Activated CD8-positive, alpha-beta T cell treated with anti-CD3 and anti-CD28 coated beads, Interleukin-2, amount 10 ng/mL, durations not matched to agents 7 days and 5 days (primary cell): ENCODE results near the gene FGFR3. TPM values are rescaled to one million over a fixed set of nuclear protein-coding genes. Genes with fewer than 3 reads are reported as not detected.

Experiments used
- ATAC-seq: fragments of 150-1000 bp; cut with Tn5 transposase; one replicate; pipeline ENCODE4 v1.10.0; 2021; ENCODE audit warnings: moderate library complexity
- CTCF ChIA-PET: fragments of 350-600 bp; sonication (Branson Sonifier 250); formaldehyde crosslinking; loops from one replicate; lab custom pipeline; 2021; ENCODE audit warnings: antibody characterized with exemption; lab: Charles Lee
- POLR2A ChIA-PET: fragments of 350-600 bp; sonication (Branson Sonifier 250); formaldehyde crosslinking; loops from one replicate; lab custom pipeline; 2021; ENCODE audit warnings: antibody characterized with exemption; lab: Charles Lee
- DNase-seq: peaks from one replicate; pipeline ENCODE4 v3.0.0-alpha.2; 2020
- H3K27ac Mint-ChIP-seq: one replicate; pipeline ENCODE4 v1.8.0; 2021; ENCODE audit warnings: mild to moderate bottlenecking, mixed read lengths
- H3K27me3 Mint-ChIP-seq: one replicate; pipeline ENCODE4 v1.8.0; 2021; ENCODE audit warnings: low read depth, mixed read lengths
- H3K36me3 Mint-ChIP-seq: one replicate; pipeline ENCODE4 v1.8.0; 2021; ENCODE audit warnings: low read depth, mixed read lengths
- H3K4me1 Mint-ChIP-seq: one replicate; pipeline ENCODE4 v1.8.0; 2021; ENCODE audit warnings: low read depth, mixed read lengths
- H3K4me3 Mint-ChIP-seq: one replicate; pipeline ENCODE4 v1.8.0; 2021; ENCODE audit warnings: mild to moderate bottlenecking, mixed read lengths
- H3K9me3 Mint-ChIP-seq: one replicate; pipeline ENCODE4 v1.8.0; 2022; ENCODE audit warnings: mixed read lengths; ENCODE audit not compliant: insufficient read depth
- total RNA-seq, 2 experiments: library from RNA; stranded (reverse); gene quantifications; one replicate each; pipeline ENCODE4 v1.2.3, GENCODE V29; 2021

The FGFR3 gene
- total RNA-seq, 2 experiments from 2014 or later: 0.34 to 0.37 TPM

DNA sequence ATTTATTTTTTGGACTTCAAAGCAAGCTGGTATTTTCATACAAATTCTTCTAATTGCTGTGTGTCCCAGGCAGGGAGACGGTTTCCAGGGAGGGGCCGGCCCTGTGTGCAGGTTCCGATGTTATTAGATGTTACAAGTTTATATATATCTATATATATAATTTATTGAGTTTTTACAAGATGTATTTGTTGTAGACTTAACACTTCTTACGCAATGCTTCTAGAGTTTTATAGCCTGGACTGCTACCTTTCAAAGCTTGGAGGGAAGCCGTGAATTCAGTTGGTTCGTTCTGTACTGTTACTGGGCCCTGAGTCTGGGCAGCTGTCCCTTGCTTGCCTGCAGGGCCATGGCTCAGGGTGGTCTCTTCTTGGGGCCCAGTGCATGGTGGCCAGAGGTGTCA is 15.3 kb downstream of the FGFR3 start:
- POLR2A ChIA-PET: no interaction called here
- H3K4me3 Mint-ChIP-seq: no peak overlapping the region
- CTCF ChIA-PET: interaction anchor here (0.9 to 5.8 kb wide), 6 partner anchors 10 to 115 kb away, joined by 3 to 107 read pairs (median 4); no protein-coding TSS in a partner anchor
- ATAC-seq (no peak), DNase-seq (no peak)
- no peak overlapping the region for H3K27ac Mint-ChIP-seq
- H3K4me1 Mint-ChIP-seq: no peaks in the 10 kb centered on the region
- H3K27me3 Mint-ChIP-seq: no peaks in the 10 kb centered on the region
- no peaks in the 10 kb centered on the region for H3K9me3 Mint-ChIP-seq
- H3K36me3 Mint-ChIP-seq: peaks cover 5% of the 10 kb centered on the region

DNA sequence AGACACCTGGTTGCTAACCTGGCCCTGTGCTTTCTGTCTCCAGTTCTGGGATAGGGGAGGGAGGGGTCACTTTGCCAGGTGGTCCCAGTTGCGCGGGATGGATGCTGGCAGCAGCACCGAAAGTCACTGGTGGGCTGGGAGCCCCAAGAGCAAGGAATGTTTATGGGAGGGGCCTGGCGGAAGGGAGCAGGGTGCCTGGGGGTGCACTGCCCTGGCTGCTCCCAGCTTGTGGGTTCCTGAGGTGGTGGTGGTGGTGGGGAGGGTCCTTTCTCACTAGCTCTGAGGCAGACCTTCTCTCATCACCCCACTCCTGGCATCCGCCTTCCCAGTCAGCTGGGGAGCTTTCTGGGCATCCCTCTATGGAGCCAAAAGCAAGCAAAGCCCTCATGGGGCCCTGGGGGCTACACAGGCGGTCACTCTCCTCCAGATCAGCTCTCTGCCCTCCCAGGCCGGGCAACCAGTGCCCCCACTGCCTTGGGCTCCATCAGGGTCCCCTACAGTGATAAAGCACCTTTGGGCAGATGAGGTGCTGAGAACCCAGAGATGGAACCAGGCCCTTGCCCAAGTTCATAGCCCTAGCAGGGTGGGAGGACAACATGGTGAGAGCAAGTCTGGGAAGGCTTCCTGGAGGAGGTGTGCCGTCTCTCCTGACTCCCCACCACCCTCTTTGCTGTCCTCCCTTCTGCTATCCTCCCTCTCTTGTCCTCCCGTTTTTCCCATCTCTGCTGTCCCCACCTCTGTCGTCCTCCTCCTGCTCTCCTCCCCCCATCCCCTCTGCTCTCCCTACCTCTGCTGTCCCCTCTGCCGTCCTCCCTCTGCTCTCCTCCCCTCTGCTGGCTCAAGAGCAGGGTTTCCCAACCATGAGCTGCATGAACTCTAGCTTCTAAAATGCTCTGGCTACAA is 16.0 kb downstream of the FGFR3 start:
- ATAC-seq (no peak), DNase-seq (no peak)
- Mint-ChIP-seq H3K9me3 (no peaks in the 10 kb centered on the region), H3K27ac (no peak overlapping the region), H3K4me1 (no peaks in the 10 kb centered on the region), H3K36me3 (peaks cover 9% of the 10 kb centered on the region), H3K27me3 (no peaks in the 10 kb centered on the region), H3K4me3 (no peak overlapping the region)
- ChIA-PET POLR2A (no interaction called here), CTCF (interaction anchor here (0.6 to 5.8 kb wide), 8 partner anchors 9 to 115 kb away, joined by 3 to 107 read pairs (median 4); no protein-coding TSS in a partner anchor)

DNA sequence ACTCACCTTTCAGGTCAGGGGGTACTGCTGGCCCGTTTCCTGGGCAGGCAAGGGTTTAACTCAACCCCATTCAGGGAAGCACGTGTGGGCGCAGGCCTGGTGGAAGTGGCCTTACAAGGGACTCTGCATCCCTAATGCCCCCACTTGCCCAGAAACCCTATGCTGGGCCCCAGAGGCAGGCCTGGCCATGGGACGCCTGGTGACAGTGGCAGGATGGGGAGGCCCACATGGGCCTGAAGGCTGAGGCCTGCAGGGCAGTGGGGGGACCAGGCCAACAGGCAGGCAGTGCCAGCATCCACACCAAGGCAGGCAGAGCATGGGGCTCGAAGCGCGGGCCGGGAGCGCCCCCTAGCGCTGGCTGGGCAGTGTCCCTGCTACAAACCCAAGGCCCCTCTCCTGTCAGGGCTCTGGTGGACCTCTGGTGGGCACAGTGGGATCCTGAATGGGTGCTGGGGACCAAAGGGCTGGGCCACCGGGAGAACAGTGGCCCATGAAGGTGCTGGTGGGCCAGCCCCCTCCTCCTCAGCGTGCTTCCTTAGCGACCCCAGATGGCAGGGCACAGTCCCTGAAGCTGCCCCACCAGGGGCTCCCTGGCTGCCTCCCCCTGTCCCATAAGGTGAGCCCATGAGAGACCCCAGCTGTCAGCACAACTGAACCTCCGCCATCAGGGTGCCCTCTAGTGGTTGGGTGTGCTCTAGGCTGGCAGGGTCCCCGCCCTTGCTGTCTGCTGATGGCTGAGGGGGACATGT is 16.8 kb downstream of the FGFR3 start:
- DNase-seq (peak; percentile 75), ATAC-seq (peak; percentile 88)
- Mint-ChIP-seq H3K9me3 (no peaks in the 10 kb centered on the region), H3K36me3 (peaks cover 14% of the 10 kb centered on the region), H3K4me3 (no peak overlapping the region), H3K27ac (no peak overlapping the region), H3K27me3 (no peaks in the 10 kb centered on the region), H3K4me1 (no peaks in the 10 kb centered on the region)
- ChIA-PET POLR2A (no interaction called here), CTCF (interaction anchor here (0.6 to 5.8 kb wide), 10 partner anchors 8 to 116 kb away, joined by 3 to 107 read pairs (median 4); no protein-coding TSS in a partner anchor)

DNA sequence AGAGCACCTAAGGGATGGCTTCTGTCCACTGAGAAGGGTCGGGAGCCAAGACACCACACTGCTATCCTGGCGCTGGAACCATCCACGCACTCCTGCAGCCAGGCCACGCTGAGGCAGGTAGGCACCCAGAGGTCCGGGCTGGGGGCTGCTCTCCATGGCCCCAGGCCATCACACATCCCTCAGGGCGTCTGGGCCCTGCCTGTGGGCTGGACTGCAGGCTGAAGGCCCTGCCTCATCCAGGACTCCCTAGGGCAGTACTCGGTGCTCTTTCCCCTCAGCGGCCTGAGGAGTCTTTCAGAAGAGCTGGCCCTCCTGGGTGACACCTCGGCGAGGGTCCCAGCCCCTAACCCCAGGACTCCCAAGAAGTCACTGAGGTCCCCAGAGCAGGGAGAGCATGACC is 17.7 kb downstream of the FGFR3 start:
- Mint-ChIP-seq H3K9me3 (no peaks in the 10 kb centered on the region), H3K27me3 (no peaks in the 10 kb centered on the region), H3K4me1 (no peaks in the 10 kb centered on the region), H3K36me3 (peaks cover 16% of the 10 kb centered on the region), H3K27ac (no peak overlapping the region), H3K4me3 (no peak overlapping the region)
- ChIA-PET CTCF (interaction anchor here (0.8 to 5.8 kb wide), 7 partner anchors 10 to 117 kb away, joined by 3 to 107 read pairs (median 4); no protein-coding TSS in a partner anchor), POLR2A (no interaction called here)
- ATAC-seq: no peak
- no peak for DNase-seq

DNA sequence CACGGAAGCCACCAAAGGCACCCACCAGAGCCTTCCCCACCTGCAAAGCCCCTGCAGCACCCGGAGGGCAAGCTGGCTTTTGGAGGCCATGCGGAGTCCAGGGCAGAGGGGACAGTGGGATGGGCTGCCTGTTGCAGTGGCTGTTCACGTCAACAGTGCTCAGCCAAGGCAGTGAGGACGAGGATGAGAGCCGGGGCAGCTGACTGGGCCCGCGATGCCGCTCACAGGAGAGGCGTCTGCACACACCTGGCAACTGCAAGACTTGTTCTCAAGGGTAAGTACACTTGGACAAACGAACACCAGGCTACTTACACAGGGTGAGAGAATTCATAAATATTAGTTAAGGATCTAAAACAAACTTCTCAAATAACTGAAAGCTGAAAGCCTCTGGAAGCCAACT is 19.6 kb downstream of the FGFR3 start:
- POLR2A ChIA-PET: interaction anchor here (0.6 kb wide), 1 partner anchor 17 kb away, joined by 3 read pairs; no protein-coding TSS in a partner anchor
- DNase-seq: no peak
- no peak overlapping the region for H3K4me3 Mint-ChIP-seq
- no peaks in the 10 kb centered on the region for H3K9me3 Mint-ChIP-seq
- ATAC-seq: no peak
- peaks cover 29% of the 10 kb centered on the region for H3K36me3 Mint-ChIP-seq
- CTCF ChIA-PET: interaction anchor here (1.1 to 2.8 kb wide), 2 partner anchors 64 to 87 kb away, joined by 4 to 9 read pairs; no protein-coding TSS in a partner anchor
- H3K4me1 Mint-ChIP-seq: no peaks in the 10 kb centered on the region
- H3K27me3 Mint-ChIP-seq: no peaks in the 10 kb centered on the region
- H3K27ac Mint-ChIP-seq: no peak overlapping the region

DNA sequence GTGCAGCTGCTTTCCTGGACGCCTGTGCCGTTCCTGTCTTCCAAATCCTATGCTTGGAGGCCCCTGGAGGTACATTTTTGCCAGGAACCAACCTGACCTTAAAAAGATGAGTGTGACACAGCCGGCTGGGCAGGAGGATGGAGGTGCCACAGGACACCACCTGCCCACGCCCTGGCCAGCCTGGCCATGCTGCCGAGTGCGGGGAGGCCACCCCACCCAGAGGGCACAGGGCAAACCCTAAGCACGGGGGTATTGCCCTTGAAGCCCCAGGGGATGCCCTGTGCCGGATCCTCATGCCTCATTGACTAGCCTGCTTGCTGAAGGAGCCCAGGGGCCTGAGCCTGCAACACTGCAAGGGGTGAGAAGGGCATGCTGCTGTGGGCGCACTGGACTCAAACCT is 20.1 kb downstream of the FGFR3 start:
- POLR2A ChIA-PET: interaction anchor here (0.6 kb wide), 1 partner anchor 17 kb away, joined by 3 read pairs; no protein-coding TSS in a partner anchor
- peaks cover 32% of the 10 kb centered on the region for H3K36me3 Mint-ChIP-seq
- ATAC-seq: no peak
- DNase-seq: no peak
- H3K4me1 Mint-ChIP-seq: no peaks in the 10 kb centered on the region
- no peaks in the 10 kb centered on the region for H3K27me3 Mint-ChIP-seq
- H3K9me3 Mint-ChIP-seq: no peaks in the 10 kb centered on the region
- CTCF ChIA-PET: interaction anchor here (2.8 kb wide), 1 partner anchor 86 kb away, joined by 9 read pairs; no protein-coding TSS in a partner anchor
- no peak overlapping the region for H3K27ac Mint-ChIP-seq
- H3K4me3 Mint-ChIP-seq: no peak overlapping the region

DNA sequence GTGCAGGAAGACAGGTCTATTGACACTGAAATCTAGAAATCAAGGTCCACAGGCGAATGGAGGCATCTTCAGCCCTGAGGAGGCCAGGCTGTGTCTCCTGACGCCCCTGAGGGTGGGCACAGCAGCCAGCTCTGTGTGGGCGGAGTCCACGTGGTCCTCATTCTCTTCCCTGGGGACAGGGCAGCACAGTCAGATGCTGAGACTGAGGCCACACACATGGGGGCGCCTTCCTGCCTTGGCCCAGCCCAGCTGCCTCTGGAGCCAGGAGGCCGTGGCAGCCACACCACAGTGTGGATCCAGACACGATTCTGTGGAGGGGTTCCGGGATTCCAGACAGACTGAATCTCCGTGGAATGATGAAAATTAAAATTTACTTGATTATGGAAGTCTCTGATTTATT is 20.8 kb downstream of the FGFR3 start:
- DNase-seq (no peak), ATAC-seq (no peak)
- Mint-ChIP-seq H3K27ac (no peak overlapping the region), H3K4me3 (no peak overlapping the region), H3K36me3 (peaks cover 32% of the 10 kb centered on the region), H3K4me1 (no peaks in the 10 kb centered on the region), H3K27me3 (no peaks in the 10 kb centered on the region), H3K9me3 (no peaks in the 10 kb centered on the region)
- ChIA-PET CTCF (interaction anchor here (2.8 kb wide), 1 partner anchor 85 kb away, joined by 9 read pairs; no protein-coding TSS in a partner anchor), POLR2A (no interaction called here)

DNA sequence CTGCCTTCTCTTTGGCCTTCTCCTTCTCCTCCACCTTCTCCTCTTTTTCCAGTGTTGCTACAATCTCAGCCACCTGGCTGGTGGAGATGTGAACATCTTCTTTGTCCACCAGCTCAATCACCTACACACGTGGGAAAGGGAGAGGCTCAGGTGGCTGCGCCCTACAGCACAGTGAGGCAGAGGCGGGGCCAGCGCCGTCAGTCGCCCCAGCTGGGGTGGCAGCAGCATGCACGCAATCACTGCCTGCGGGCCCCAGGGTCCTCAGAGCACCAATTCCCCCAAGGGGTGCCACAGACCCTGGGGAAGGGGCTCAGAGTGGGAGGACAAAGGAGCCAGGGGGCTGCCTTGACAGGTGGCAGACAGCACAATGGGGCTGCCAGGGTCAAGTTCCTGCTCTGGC is 21.4 kb downstream of the FGFR3 start:
- no peak overlapping the region for H3K27ac Mint-ChIP-seq
- H3K27me3 Mint-ChIP-seq: no peaks in the 10 kb centered on the region
- ChIA-PET CTCF (interaction anchor here (2.8 kb wide), 1 partner anchor 85 kb away, joined by 9 read pairs; no protein-coding TSS in a partner anchor), POLR2A (no interaction called here)
- DNase-seq (no peak), ATAC-seq (no peak)
- H3K36me3 Mint-ChIP-seq: peaks cover 36% of the 10 kb centered on the region
- H3K4me1 Mint-ChIP-seq: no peaks in the 10 kb centered on the region
- no peak overlapping the region for H3K4me3 Mint-ChIP-seq
- no peaks in the 10 kb centered on the region for H3K9me3 Mint-ChIP-seq

DNA sequence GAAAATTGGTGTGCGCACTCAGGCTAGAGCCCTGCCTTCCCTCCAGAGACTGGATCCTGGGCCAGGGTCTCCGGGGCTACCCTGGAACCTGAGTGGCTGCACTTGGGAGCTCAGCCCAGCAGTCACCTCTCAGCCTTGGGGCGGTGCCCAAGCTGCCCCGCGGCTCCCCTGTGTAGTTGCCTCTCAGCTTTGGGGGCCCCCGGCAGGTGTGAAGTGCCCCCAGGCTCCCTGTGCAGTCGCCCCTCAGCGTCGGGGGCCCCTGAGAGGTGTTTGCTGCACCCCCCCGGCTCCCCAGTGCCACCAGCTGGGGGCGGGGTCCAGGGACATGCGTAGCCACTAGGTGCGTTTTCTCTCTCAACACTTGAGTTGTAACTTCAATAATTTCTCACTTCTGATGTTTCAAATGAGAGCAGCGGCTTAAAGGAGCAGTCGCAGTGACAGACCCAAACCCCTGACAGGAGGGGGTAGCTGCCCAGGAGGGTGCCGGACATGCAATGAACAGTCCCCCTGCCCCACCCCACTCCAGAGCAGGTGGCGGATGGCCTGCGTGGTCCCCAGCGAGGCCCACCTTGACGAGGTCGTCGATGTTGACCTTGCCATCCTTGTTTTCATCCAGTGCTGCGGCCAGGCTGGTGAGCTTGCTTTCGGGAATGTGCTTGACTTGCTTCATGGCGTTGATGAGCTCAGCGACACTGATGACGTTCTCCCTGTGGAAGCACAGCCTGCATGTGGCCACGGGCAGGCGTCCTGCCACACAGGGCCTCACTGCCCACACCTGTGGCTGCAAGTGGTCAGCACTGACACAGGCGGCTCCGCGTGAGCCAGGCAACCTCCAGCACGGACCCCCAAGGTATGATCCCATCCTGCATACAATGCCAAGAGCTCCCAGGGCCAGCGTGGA is 22.3 kb downstream of the FGFR3 start:
- Mint-ChIP-seq H3K27ac (no peak overlapping the region), H3K27me3 (no peaks in the 10 kb centered on the region), H3K4me3 (no peak overlapping the region), H3K4me1 (no peaks in the 10 kb centered on the region), H3K36me3 (peaks cover 45% of the 10 kb centered on the region), H3K9me3 (no peaks in the 10 kb centered on the region)
- ChIA-PET POLR2A (no interaction called here), CTCF (interaction anchor here (2.8 kb wide), 1 partner anchor 84 kb away, joined by 9 read pairs; no protein-coding TSS in a partner anchor)
- ATAC-seq (no peak), DNase-seq (no peak)

DNA sequence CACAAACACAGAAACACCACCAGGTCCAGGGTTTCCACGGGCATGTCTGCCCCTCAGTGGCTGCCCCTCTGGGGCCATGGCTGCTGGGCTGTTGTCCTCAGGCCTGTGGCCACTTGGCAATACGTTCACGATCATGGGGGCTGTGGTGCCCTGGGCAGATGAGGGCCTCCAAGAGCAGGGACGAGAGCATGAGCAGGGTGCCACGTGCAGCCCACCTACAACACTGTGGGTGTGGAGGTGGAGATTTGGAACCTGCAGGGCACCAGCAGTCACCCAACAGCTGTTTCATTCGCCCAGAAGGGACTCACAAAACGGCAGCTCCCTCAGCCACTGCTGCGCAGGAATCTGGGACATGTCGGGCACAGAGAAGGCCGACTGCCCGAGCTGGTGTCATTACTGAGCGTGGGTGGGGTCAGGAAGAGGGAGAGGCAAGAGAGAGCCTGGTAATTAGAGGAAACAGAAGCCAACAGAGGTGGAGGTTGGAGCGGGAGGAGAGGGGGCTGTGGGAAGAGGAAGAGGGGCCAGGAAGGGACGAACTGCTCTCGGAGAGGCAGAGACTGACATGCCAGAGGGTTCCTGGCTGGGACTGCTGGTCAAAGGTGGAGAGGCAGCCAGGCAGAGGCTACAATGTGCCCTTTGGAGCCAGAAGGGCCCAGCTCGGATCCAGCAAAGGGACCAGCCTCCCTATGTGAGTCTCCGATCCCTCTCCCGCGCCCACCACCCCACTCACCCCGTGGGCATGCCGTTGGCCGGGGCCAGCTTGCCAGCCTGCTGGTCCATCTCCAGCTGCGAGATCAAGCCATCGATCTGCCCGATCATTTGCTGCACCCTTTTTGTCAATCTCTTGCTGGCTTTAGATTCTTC is 23.1 kb downstream of the FGFR3 start:
- Mint-ChIP-seq H3K36me3 (peaks cover 46% of the 10 kb centered on the region), H3K4me1 (no peaks in the 10 kb centered on the region), H3K27ac (no peak overlapping the region), H3K4me3 (no peak overlapping the region), H3K9me3 (no peaks in the 10 kb centered on the region), H3K27me3 (no peaks in the 10 kb centered on the region)
- DNase-seq (no peak), ATAC-seq (no peak)
- ChIA-PET POLR2A (no interaction called here), CTCF (interaction anchor here (1.0 to 2.2 kb wide), 2 partner anchors 70 to 83 kb away, joined by 4 to 8 read pairs; no protein-coding TSS in a partner anchor)
